Astrocyte of the cerebellum (primary cell): ENCODE measurements around the gene STK17A.
"Not testable (repeated sequence)": the region's sequence is repeated elsewhere in the genome, so short reads cannot be mapped to it uniquely, and the experiment has no call there.

Source experiments
- DNase-seq: peaks from one replicate; pipeline ENCODE4 v3.0.0-alpha.2; 2011; ENCODE audit warnings: low read depth
- H3K4me3 ChIP-seq: 2 replicates; pipeline ENCODE4 v1.5.1; 2011; ENCODE audit warnings: mild to moderate bottlenecking, low read depth, low read length, moderate library complexity
- CTCF ChIP-seq: IDR thresholded peaks from 2 replicates; pipeline ENCODE4 v1.5.1; 2012; ENCODE audit warnings: low read length, low read depth, moderate library complexity, mild to moderate bottlenecking; ENCODE audit errors: missing control alignments
- in situ Hi-C: cut with HindIII; loops from 2 replicates; pipeline ENCODE4 v1.10.0; 2017; ENCODE audit warnings: low sequenced_read_pairs

Gene STK17A

GRCh38 chr7:43669286-43670081 lies 86.6 kb downstream of the STK17A start:
- TF ChIP-seq CTCF: no peak
- DNase-seq: no peak
- no peak overlapping the region for H3K4me3 ChIP-seq
- in situ Hi-C loops: no loop called here

GRCh38 chr7:43671521-43671920 lies 88.6 kb downstream of the STK17A start:
- in situ Hi-C loops: no loop called here

GRCh38 chr7:43673243-43673976 lies 90.5 kb downstream of the STK17A start:
- in situ Hi-C loops, H3K4me3 ChIP-seq: not testable (repeated sequence)
- DNase-seq: peak; percentile 42

More at GRCh38 chr7:43671521-43671920, 88.6 kb downstream of the STK17A start:
- no peak for DNase-seq
- no peak for TF ChIP-seq CTCF
- H3K4me3 ChIP-seq: no peak overlapping the region

GRCh38 chr7:43674559-43675436 lies 91.9 kb downstream of the STK17A start:
- no peak overlapping the region for H3K4me3 ChIP-seq
- DNase-seq: peak; percentile 47
- in situ Hi-C loops: no loop called here
- TF ChIP-seq CTCF: no peak
